Measurements from ENCODE around the gene LRRIQ4. TPM values are rescaled to one million over a fixed set of nuclear protein-coding genes. Genes with fewer than 3 reads are reported as not detected.
A peak's percentile ranks its signal among the peaks of the same experiment; 100 is the strongest.

LRRIQ4 gene
- total RNA-seq, 4 donors from 2014 or later: not detected

GRCh38 chr3:169880576-169881250, 68.0 kb downstream of the LRRIQ4 start:
- Histone ChIP-seq H3K27ac (no peak overlapping the region), H3K9me3 (no peaks in the 10 kb centered on the region), H3K36me3 (no peaks in the 10 kb centered on the region), H3K4me3 (no peak overlapping the region), H3K4me1 (no peaks in the 10 kb centered on the region), H3K27me3 (no peaks in the 10 kb centered on the region)
- 80 to 82% methylated on average over 1 to 3 of the region's 4 CpGs for WGBS, 2 donors (ENCODE audit: low coverage in 1 of 2)
- TF ChIP-seq POLR2A (IDR thresholded peaks at IDR 0.05) (no peak), POLR2AphosphoS5 (IDR thresholded peaks at IDR 0.05) (no peak), EP300 (IDR thresholded peaks at IDR 0.05) (no peak)
- TF ChIP-seq, protein P1, sequence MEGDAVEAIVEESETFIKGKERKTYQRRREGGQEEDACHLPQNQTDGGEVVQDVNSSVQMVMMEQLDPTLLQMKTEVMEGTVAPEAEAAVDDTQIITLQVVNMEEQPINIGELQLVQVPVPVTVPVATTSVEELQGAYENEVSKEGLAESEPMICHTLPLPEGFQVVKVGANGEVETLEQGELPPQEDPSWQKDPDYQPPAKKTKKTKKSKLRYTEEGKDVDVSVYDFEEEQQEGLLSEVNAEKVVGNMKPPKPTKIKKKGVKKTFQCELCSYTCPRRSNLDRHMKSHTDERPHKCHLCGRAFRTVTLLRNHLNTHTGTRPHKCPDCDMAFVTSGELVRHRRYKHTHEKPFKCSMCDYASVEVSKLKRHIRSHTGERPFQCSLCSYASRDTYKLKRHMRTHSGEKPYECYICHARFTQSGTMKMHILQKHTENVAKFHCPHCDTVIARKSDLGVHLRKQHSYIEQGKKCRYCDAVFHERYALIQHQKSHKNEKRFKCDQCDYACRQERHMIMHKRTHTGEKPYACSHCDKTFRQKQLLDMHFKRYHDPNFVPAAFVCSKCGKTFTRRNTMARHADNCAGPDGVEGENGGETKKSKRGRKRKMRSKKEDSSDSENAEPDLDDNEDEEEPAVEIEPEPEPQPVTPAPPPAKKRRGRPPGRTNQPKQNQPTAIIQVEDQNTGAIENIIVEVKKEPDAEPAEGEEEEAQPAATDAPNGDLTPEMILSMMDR (IDR thresholded peaks at IDR 0.05): no peak
- ATAC-seq: no peak

DNA sequence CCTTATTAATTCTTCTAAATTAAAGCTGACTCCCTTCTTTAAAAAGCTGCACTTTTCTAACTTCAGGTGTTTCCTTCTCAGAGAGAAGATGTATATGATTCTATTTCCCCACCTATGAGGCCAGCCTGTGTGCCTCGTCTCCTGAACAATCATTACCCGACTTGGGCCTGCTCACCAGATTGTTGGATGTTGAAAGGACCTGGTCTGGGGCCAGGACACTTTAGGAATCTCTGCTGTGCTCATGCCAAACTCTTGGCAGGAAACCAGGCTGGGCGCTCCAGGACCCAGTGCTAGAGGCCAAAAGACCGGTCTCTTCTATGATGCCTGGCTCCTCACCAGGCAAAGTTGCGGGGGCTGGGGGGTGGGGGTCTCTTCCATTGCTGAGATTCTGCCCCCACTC, 74.0 kb downstream of the LRRIQ4 start:
- no peak overlapping the region for H3K4me3 ChIP-seq
- H3K4me1 ChIP-seq: peaks cover 0 to 14% (median 0%) of the 10 kb centered on the region in 3 donors
- TF ChIP-seq POLR2A (IDR thresholded peaks at IDR 0.05) (no peak), EP300 (IDR thresholded peaks at IDR 0.05) (no peak), POLR2AphosphoS5 (IDR thresholded peaks at IDR 0.05) (peak; percentile 46)
- peak; percentile 85 for ATAC-seq
- WGBS, 2 donors (ENCODE audit: low coverage in 1 of 2): 17 to 24% methylated on average over 3 to 5 of the region's 5 CpGs
- no peaks in the 10 kb centered on the region for H3K27me3 ChIP-seq
- H3K9me3 ChIP-seq: no peaks in the 10 kb centered on the region
- peak overlapping the region in 1 of 4 donors; percentile 29 for H3K27ac ChIP-seq
- no peaks in the 10 kb centered on the region for H3K36me3 ChIP-seq

Other genes starting within 250 kb of the LRRIQ4 start
- 10 to 100 TPM; 13.7 to 92.6 (median 55.6) TPM for gene MECOM, start 149.2 kb upstream of the LRRIQ4 start, total RNA-seq
- 10 to 100 TPM; 25.5 to 97.1 (median 38.6) TPM for gene TERC, start 47.8 kb upstream of the LRRIQ4 start, total RNA-seq
- gene ACTRT3, start 43.3 kb upstream of the LRRIQ4 start, total RNA-seq: 1 to 10 TPM; 1.8 to 5.1 (median 4.5) TPM
- 10 to 100 TPM; 13.3 to 32.8 (median 19.5) TPM for gene MYNN, start 39.5 kb upstream of the LRRIQ4 start, total RNA-seq
- 1 to 10 TPM; 3.1 to 7.9 (median 5.9) TPM for gene LRRC34, start within 50 bp of the LRRIQ4 start, total RNA-seq
- gene LRRC31, start 57.1 kb downstream of the LRRIQ4 start, total RNA-seq: under 1 TPM in 1 of 4 donors, not detected in 3; 0.35 TPM
- not detected for gene SAMD7, start 98.7 kb downstream of the LRRIQ4 start, total RNA-seq
- 10 to 100 TPM; 75.9 to 88.8 (median 82.4) TPM for gene SEC62, start 153.9 kb downstream of the LRRIQ4 start, total RNA-seq
- gene GPR160, start 225.1 kb downstream of the LRRIQ4 start, total RNA-seq: 1 to 10 TPM in 2 of 4 donors, under 1 TPM in 2; 0.31 to 4.3 (median 0.94) TPM